GM23338 (cell line): Measurements from ENCODE around the gene MBTPS2. TPM values are rescaled to one million over a fixed set of nuclear protein-coding genes. Genes with fewer than 3 reads are reported as not detected.

Source experiments
- ATAC-seq: fragments of 200-7000 bp; cut with Tn5 transposase; 3 replicates; pipeline ENCODE4 v1.9.1; 2020
- DNase-seq: peaks from one replicate; pipeline ENCODE4 v3.0.0-alpha.2; 2015; ENCODE audit warnings: low spot score
- H2AFZ ChIP-seq: fragments of 200-600 bp; sonication (generic); 2 replicates; pipeline ENCODE4 v1.8.0; 2016; ENCODE audit warnings: antibody characterized with exemption, mild to moderate bottlenecking, moderate library complexity
- H3F3A ChIP-seq: fragments of 200-600 bp; sonication (generic); replicated peaks from 2 replicates; pipeline ENCODE4 v1.8.0; 2017; ENCODE audit warnings: antibody characterized with exemption, mixed run types, low read depth
- H3K27ac ChIP-seq: fragments of 200-600 bp; sonication (generic); 2 replicates; pipeline ENCODE4 v1.6.1; 2016; ENCODE audit warnings: low read depth
- H3K27me3 ChIP-seq: fragments of 200-600 bp; sonication (generic); 2 replicates; pipeline ENCODE4 v1.8.0; 2016; ENCODE audit warnings: mild to moderate bottlenecking, mixed run types, moderate library complexity; ENCODE audit not compliant: insufficient read depth
- H3K36me3 ChIP-seq: fragments of 200-600 bp; sonication (generic); 2 replicates; pipeline ENCODE4 v1.8.0; 2016; ENCODE audit warnings: mild to moderate bottlenecking; ENCODE audit not compliant: insufficient read depth
- H3K4me1 ChIP-seq: fragments of 200-600 bp; sonication (generic); 2 replicates; pipeline ENCODE4 v1.8.0; 2016; ENCODE audit warnings: mild to moderate bottlenecking, moderate library complexity; ENCODE audit not compliant: insufficient read depth
- H3K4me2 ChIP-seq: fragments of 200-600 bp; sonication (generic); 2 replicates; pipeline ENCODE4 v1.7.1; 2017; ENCODE audit warnings: mixed run types
- H3K4me3 ChIP-seq: fragments of 200-600 bp; sonication (generic); 2 replicates; pipeline ENCODE4 v1.6.1; 2016; ENCODE audit warnings: mixed run types
- H3K79me2 ChIP-seq: fragments of 200-600 bp; sonication (generic); replicated peaks from 2 replicates; pipeline ENCODE4 v1.8.0; 2017; ENCODE audit warnings: mild to moderate bottlenecking; ENCODE audit not compliant: insufficient read depth
- H3K9me2 ChIP-seq: fragments of 200-600 bp; sonication (generic); 2 replicates; pipeline ENCODE4 v1.8.0; 2017; ENCODE audit not compliant: insufficient read depth
- H4K20me1 ChIP-seq: fragments of 200-600 bp; sonication (generic); replicated peaks from 2 replicates; pipeline ENCODE4 v1.8.0; 2017; ENCODE audit warnings: mild to moderate bottlenecking; ENCODE audit not compliant: insufficient read depth
- H3K27ac Mint-ChIP-seq: 2 replicates; pipeline ENCODE4 v1.8.0; 2020; ENCODE audit warnings: inconsistent platforms, mild to moderate bottlenecking, moderate library complexity, mixed read lengths
- H3K27me3 Mint-ChIP-seq: 3 replicates; pipeline ENCODE4 v1.8.0; 2022; ENCODE audit warnings: low read depth, mild to moderate bottlenecking, moderate library complexity, mixed read lengths, inconsistent platforms; ENCODE audit not compliant: insufficient read depth, poor library complexity
- H3K36me3 Mint-ChIP-seq: 3 replicates; pipeline ENCODE4 v1.8.0; 2021; ENCODE audit warnings: low read depth, mild to moderate bottlenecking, inconsistent platforms, moderate library complexity, mixed read lengths
- H3K4me1 Mint-ChIP-seq: 3 replicates; pipeline ENCODE4 v1.8.0; 2020; ENCODE audit warnings: mild to moderate bottlenecking, inconsistent platforms, mixed read lengths
- H3K4me3 Mint-ChIP-seq: 3 replicates; pipeline ENCODE4 v1.8.0; 2021; ENCODE audit warnings: moderate library complexity, mild to moderate bottlenecking, inconsistent platforms, mixed read lengths
- H3K9me3 Mint-ChIP-seq: 3 replicates; pipeline ENCODE4 v1.8.0; 2020; ENCODE audit warnings: moderate library complexity, mild to moderate bottlenecking, inconsistent platforms, mixed read lengths
- ZNF462 ChIP-seq: fragments of 250-450 bp; sonication (Bioruptor Pico); IDR thresholded peaks from 2 replicates; pipeline ENCODE4 v1.5.0; 2020; ENCODE audit warnings: mild to moderate bottlenecking, moderate library complexity
- polyA plus RNA-seq: library from polyadenylated mRNA; unstranded; fragments of >200 nt; fragmentation: Nextera tagmentation; extraction: Ambion mirVana; gene quantifications from 2 replicates; pipeline ENCODE4 v1.2.1, GENCODE V29; 2016
- small RNA-seq: library from RNA; depleted of rRNA; stranded (forward); fragments of <200 nt; gene quantifications from one replicate; pipeline ENCODE3, GENCODE V24; 2014; ENCODE audit warnings: low replicate concordance
- total RNA-seq: library from RNA; depleted of rRNA; stranded (reverse); fragments of >200 nt; shearing (Covaris generic); gene quantifications from 2 replicates; pipeline ENCODE4 v1.2.3, GENCODE V29; 2014; rRNA removed

The MBTPS2 gene
- total and polyA plus RNA-seq, 2 experiments from 2014 or later: 3.2 to 7.8 TPM

DNA sequence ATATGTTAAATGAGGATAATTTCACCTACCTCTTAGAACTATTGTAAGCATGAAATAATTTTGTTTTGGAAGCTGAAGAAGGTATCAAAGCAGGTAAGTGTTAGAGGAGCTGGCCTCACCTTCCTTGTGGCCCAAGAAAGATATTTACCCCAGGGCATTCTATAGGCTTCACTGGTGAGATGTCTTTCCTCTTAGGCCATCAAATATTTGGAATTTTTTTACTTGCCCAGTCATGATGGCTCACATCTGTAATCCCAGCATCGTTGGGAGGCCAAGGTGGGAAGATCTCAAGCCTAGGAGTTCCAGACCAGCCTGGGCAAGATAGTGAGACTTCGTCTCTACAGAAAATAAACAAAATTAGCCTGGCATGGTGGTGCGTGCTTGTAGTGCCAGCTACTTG is 95.0 kb downstream of the MBTPS2 start:
- no peaks in the 10 kb centered on the region for H3K79me2 ChIP-seq
- DNase-seq (no peak), ATAC-seq (no peak)
- H3K27ac Mint-ChIP-seq: no peak overlapping the region
- peaks cover 8% of the 10 kb centered on the region for H3K4me1 Mint-ChIP-seq
- H3K4me3 Mint-ChIP-seq: no peak overlapping the region
- H3K27me3 Mint-ChIP-seq: peaks cover 3% of the 10 kb centered on the region
- H3K4me3 ChIP-seq: no peak overlapping the region
- H2AFZ ChIP-seq: no peak overlapping the region
- H4K20me1 ChIP-seq: no peaks in the 10 kb centered on the region
- H3K27ac ChIP-seq: no peak overlapping the region
- no peaks in the 10 kb centered on the region for H3K36me3 Mint-ChIP-seq
- no peaks in the 10 kb centered on the region for H3K36me3 ChIP-seq
- TF ChIP-seq ZNF462 (CRISPR knock-in tag): no peak
- H3K4me2 ChIP-seq: no peak overlapping the region
- H3F3A ChIP-seq: no peaks in the 10 kb centered on the region
- H3K4me1 ChIP-seq: no peaks in the 10 kb centered on the region
- H3K9me3 Mint-ChIP-seq: no peaks in the 10 kb centered on the region
- no peaks in the 10 kb centered on the region for H3K9me2 ChIP-seq
- H3K27me3 ChIP-seq: no peaks in the 10 kb centered on the region

Small RNA genes within 50 kb of the gene (small RNA-seq; reads per million reads assigned to genes)
- not detected for gene U73479.1

Other genes with a start within 250 kb of the MBTPS2 start
- gene KLHL34, start 181.3 kb upstream of the MBTPS2 start, total RNA-seq: 1.1 and 1.9 TPM in 2 replicates
- 0.49 and 0.81 TPM in 2 replicates for gene KLHL34, start 181.3 kb upstream of the MBTPS2 start, polyA plus RNA-seq
- 0.70 TPM in 1 of 2 replicates, not detected in the other for gene SMPX, start 81.5 kb upstream of the MBTPS2 start, total RNA-seq
- gene SMPX, start 81.5 kb upstream of the MBTPS2 start, polyA plus RNA-seq: 0.33 TPM in 1 of 2 replicates, not detected in the other
- 1.3 and 1.6 TPM in 2 replicates for gene YY2, start 16.4 kb downstream of the MBTPS2 start, total RNA-seq
- gene YY2, start 16.4 kb downstream of the MBTPS2 start, polyA plus RNA-seq: 0.66 and 1.0 TPM in 2 replicates
- gene SMS, start 101.1 kb downstream of the MBTPS2 start, total RNA-seq: 168 and 185 TPM in 2 replicates
- gene SMS, start 101.1 kb downstream of the MBTPS2 start, polyA plus RNA-seq: 246 and 274 TPM in 2 replicates
- gene PHEX, start 192.7 kb downstream of the MBTPS2 start, total RNA-seq: 0.21 TPM in 1 of 2 replicates, not detected in the other
- gene PHEX, start 192.7 kb downstream of the MBTPS2 start, polyA plus RNA-seq: 0.05 and 0.07 TPM in 2 replicates